Calu3 (cell line): ENCODE results near the gene RCVRN. TPM values are rescaled to one million over a fixed set of nuclear protein-coding genes. Genes with fewer than 3 reads are reported as not detected.

Experiments
- BruUV-seq: library from RNA; stranded (reverse); fragments of 400-500 nt; replicated peaks from 2 replicates; lab custom pipeline; 2021; lab: Mats Ljungman, UMichigan
- CTCF ChIA-PET: fragments of 300-600 bp; sonication (Branson Sonifier 250); formaldehyde crosslinking; loops from one replicate; lab custom pipeline; 2022; ENCODE audit warnings: antibody characterized with exemption; lab: Charles Lee
- DNase-seq: peaks from one replicate; pipeline ENCODE4 v3.0.0; 2022
- H3K27ac Mint-ChIP-seq: one replicate; pipeline ENCODE4 v1.8.0; 2022; ENCODE audit warnings: mixed read lengths; ENCODE audit not compliant: unreplicated experiment
- H3K27me3 Mint-ChIP-seq: one replicate; pipeline ENCODE4 v1.8.0; 2022; ENCODE audit warnings: mixed read lengths; ENCODE audit not compliant: unreplicated experiment
- H3K36me3 Mint-ChIP-seq: one replicate; pipeline ENCODE4 v1.8.0; 2022; ENCODE audit warnings: mild to moderate bottlenecking, moderate library complexity, mixed read lengths; ENCODE audit not compliant: insufficient read depth, unreplicated experiment
- H3K4me1 Mint-ChIP-seq: one replicate; pipeline ENCODE4 v1.8.0; 2022; ENCODE audit warnings: mild to moderate bottlenecking, low read depth, mixed read lengths; ENCODE audit not compliant: unreplicated experiment
- H3K4me3 Mint-ChIP-seq: one replicate; pipeline ENCODE4 v1.8.0; 2022; ENCODE audit warnings: mild to moderate bottlenecking, low read depth, moderate library complexity, mixed read lengths; ENCODE audit not compliant: unreplicated experiment
- H3K9me3 Mint-ChIP-seq: one replicate; pipeline ENCODE4 v1.8.0; 2022; ENCODE audit warnings: low read depth, mixed read lengths; ENCODE audit not compliant: unreplicated experiment
- CTCF ChIP-seq: fragments of 200-600 bp; IDR thresholded peaks from one replicate; pipeline ENCODE4 v1.8.0; 2022; ENCODE audit warnings: antibody characterized with exemption; ENCODE audit not compliant: unreplicated experiment
- intact Hi-C: fragments of 100-400 bp; cut with micrococcal nuclease; formaldehyde crosslinking; loops from one replicate; pipeline ENCODE4 v1.10.0; 2022; ENCODE audit not compliant: unreplicated experiment
- total RNA-seq: library from RNA; stranded (reverse); gene quantifications from 2 replicates; pipeline ENCODE4 v1.2.3, GENCODE V29; 2022

RCVRN gene
- total RNA-seq, 1 experiment from 2014 or later: not detected

- H3K4me1 Mint-ChIP-seq: peaks cover 11% of the 10 kb centered on the region
- TF ChIP-seq CTCF: no peak
- no peaks in the 10 kb centered on the region for H3K36me3 Mint-ChIP-seq
- H3K27ac Mint-ChIP-seq: no peak overlapping the region
- H3K27me3 Mint-ChIP-seq: peaks cover 34% of the 10 kb centered on the region
- CTCF ChIA-PET: interaction anchor here (0.7 kb wide), 1 partner anchor 80 kb away, joined by 3 read pairs; no protein-coding TSS in a partner anchor
- H3K9me3 Mint-ChIP-seq: no peaks in the 10 kb centered on the region
- BruUV-seq: no TSS peak
- no peak for DNase-seq
- H3K4me3 Mint-ChIP-seq: no peak overlapping the region
- intact Hi-C loops: no loop called here
Measured at GRCh38 chr17:9900044-9900594, 5.0 kb downstream of the RCVRN start.

- no peaks in the 10 kb centered on the region for H3K36me3 Mint-ChIP-seq
Measured at GRCh38 chr17:9899280-9900043, 5.6 kb downstream of the RCVRN start.

GRCh38 chr17:9898812-9899211, 6.3 kb downstream of the RCVRN start:
- CTCF ChIA-PET: no interaction called here
- DNase-seq: no peak
- no TSS peak for BruUV-seq

More at GRCh38 chr17:9899280-9900043, 5.6 kb downstream of the RCVRN start:
- BruUV-seq: no TSS peak
- DNase-seq: no peak
- intact Hi-C loops: no loop called here
- CTCF ChIA-PET: interaction anchor here (0.7 kb wide), 1 partner anchor 81 kb away, joined by 3 read pairs; no protein-coding TSS in a partner anchor
- Mint-ChIP-seq H3K27me3 (peaks cover 34% of the 10 kb centered on the region), H3K9me3 (no peaks in the 10 kb centered on the region), H3K4me1 (peaks cover 11% of the 10 kb centered on the region), H3K27ac (no peak overlapping the region), H3K4me3 (no peak overlapping the region)
- no peak for TF ChIP-seq CTCF

More at GRCh38 chr17:9898812-9899211, 6.3 kb downstream of the RCVRN start:
- Mint-ChIP-seq H3K4me3 (no peak overlapping the region), H3K4me1 (peaks cover 11% of the 10 kb centered on the region), H3K27ac (no peak overlapping the region), H3K36me3 (no peaks in the 10 kb centered on the region), H3K9me3 (no peaks in the 10 kb centered on the region), H3K27me3 (peaks cover 34% of the 10 kb centered on the region)
- intact Hi-C loops: no loop called here
- no peak for TF ChIP-seq CTCF
